Astrocyte (in vitro differentiated cells and primary cell): ENCODE measurements around the gene FN1.

Source experiments
- CTCF ChIP-seq: IDR thresholded peaks from 2 replicates; pipeline ENCODE4 v1.5.1; 2011; ENCODE audit warnings: low read depth, mild to moderate bottlenecking, inconsistent platforms, low read length, moderate library complexity; ENCODE audit not compliant: insufficient read depth
- EZH2 ChIP-seq: IDR thresholded peaks from 2 replicates; pipeline ENCODE4 v1.6.1; 2012; ENCODE audit warnings: mild to moderate bottlenecking, low read length, inconsistent platforms; ENCODE audit not compliant: insufficient read depth

- TF ChIP-seq CTCF: no peak
- TF ChIP-seq EZH2: no peak
Observed at GRCh38 chr2:215484570-215484969, 48.7 kb upstream of the FN1 start.
